Left lobe of liver (tissue), 2 donors: ENCODE data around the gene ZMAT5. TPM values are rescaled to one million over a fixed set of nuclear protein-coding genes. Genes with fewer than 3 reads are reported as not detected.

Experiments used
- ATAC-seq: fragments of 200-7000 bp; cut with Tn5 transposase; one replicate; pipeline ENCODE4 v1.9.1; 2020; ENCODE audit warnings: mild to moderate bottlenecking, moderate library complexity
- DNase-seq: peaks from one replicate; pipeline ENCODE4 v3.0.0-alpha.2; 2020; ENCODE audit warnings: low spot score
- total RNA-seq: library from RNA; stranded (reverse); gene quantifications from one replicate; pipeline ENCODE4 v1.2.1, GENCODE V29; 2021
- donor health status: DM: no; HTN: no; CAD: no; lungs with moderate emphysema.
- donor health status: DM: no; HTN: yes; CAD: no.

Gene ZMAT5
- total RNA-seq, 1 donor from 2014 or later: 11.1 TPM

- DNase-seq (no peak), ATAC-seq (no peak)
These were observed 53.6 kb downstream of the ZMAT5 start for GRCh38 chr22:29713156-29713727.

GRCh38 chr22:29712119-29712518 is 54.7 kb downstream of the ZMAT5 start:
- ATAC-seq (no peak), DNase-seq (no peak)

GRCh38 chr22:29710922-29711593 is 55.7 kb downstream of the ZMAT5 start:
- no peak for ATAC-seq
- no peak for DNase-seq

GRCh38 chr22:29710193-29710592 is 56.6 kb downstream of the ZMAT5 start:
- no peak for ATAC-seq
- DNase-seq: no peak

- DNase-seq (no peak), ATAC-seq (no peak)
These were observed 59.3 kb downstream of the ZMAT5 start for GRCh38 chr22:29707471-29707870.

GRCh38 chr22:29707010-29707409 is 59.8 kb downstream of the ZMAT5 start:
- DNase-seq (no peak), ATAC-seq (no peak)

GRCh38 chr22:29706486-29706885 is 60.3 kb downstream of the ZMAT5 start:
- no peak for ATAC-seq
- DNase-seq: no peak

GRCh38 chr22:29705651-29706050 is 61.2 kb downstream of the ZMAT5 start:
- ATAC-seq (no peak), DNase-seq (no peak)

GRCh38 chr22:29704528-29705285 is 62.1 kb downstream of the ZMAT5 start:
- ATAC-seq: peak; percentile 14
- DNase-seq: no peak

GRCh38 chr22:29703569-29704195 is 63.1 kb downstream of the ZMAT5 start:
- ATAC-seq: no peak
- DNase-seq: no peak

- no peak for DNase-seq
- peak; percentile 14 for ATAC-seq
These were observed 63.8 kb downstream of the ZMAT5 start for GRCh38 chr22:29702931-29703501.

GRCh38 chr22:29702000-29702930 is 64.5 kb downstream of the ZMAT5 start:
- ATAC-seq: peak; percentile 35
- DNase-seq: no peak

- no peak for DNase-seq
- peak; percentile 67 for ATAC-seq
These were observed 65.4 kb downstream of the ZMAT5 start for GRCh38 chr22:29701155-29701999.

- ATAC-seq (no peak), DNase-seq (no peak)
These were observed 66.0 kb downstream of the ZMAT5 start for GRCh38 chr22:29700900-29701154.

- ATAC-seq: no peak
- DNase-seq: no peak
These were observed 66.5 kb downstream of the ZMAT5 start for GRCh38 chr22:29700206-29700899.

- ATAC-seq (no peak), DNase-seq (no peak)
These were observed 68.8 kb downstream of the ZMAT5 start for GRCh38 chr22:29697853-29698598.

- no peak for ATAC-seq
- DNase-seq: no peak
These were observed 71.5 kb downstream of the ZMAT5 start for GRCh38 chr22:29695129-29695926.
